Vagina (tissue), 2 donors: ENCODE data around the gene AP1B1. TPM values are rescaled to one million over a fixed set of nuclear protein-coding genes. Genes with fewer than 3 reads are reported as not detected.

Experiments used
- DNase-seq, 2 donors: peaks; one replicate each; pipeline ENCODE4 v3.0.0-alpha.2; 2017; ENCODE audit errors: extremely low spot score in 2 of 2
- H3K27ac ChIP-seq: fragments of 200-600 bp; sonication (generic); one replicate; pipeline ENCODE4 v1.5.1; 2019
- H3K27me3 ChIP-seq: fragments of 200-600 bp; sonication (generic); one replicate; pipeline ENCODE4 v1.5.1; 2019
- H3K36me3 ChIP-seq, 2 donors: fragments of 200-600 bp; sonication (generic); one replicate each; pipeline ENCODE4 v1.5.1; 2017 to 2019
- H3K4me1 ChIP-seq: fragments of 200-600 bp; sonication (generic); one replicate; pipeline ENCODE4 v1.5.1; 2019
- H3K4me3 ChIP-seq, 2 donors: fragments of 200-600 bp; sonication (generic); 1 replicate in 1 of 2; 2 replicates in 1 of 2; pipeline ENCODE4 v1.5.1; 2016 to 2019
- H3K9me3 ChIP-seq: fragments of 200-600 bp; sonication (generic); one replicate; pipeline ENCODE4 v1.5.1; 2019
- POLR2A ChIP-seq, 2 donors: fragments of 450-650 bp; IDR thresholded peaks; one replicate each; pipeline ENCODE4 v1.6.1; 2017; ENCODE audit warnings: antibody characterized with exemption in 2 of 2, mild to moderate bottlenecking in 2 of 2, moderate library complexity in 2 of 2
- POLR2AphosphoS5 ChIP-seq, 2 donors: sonication (generic); formaldehyde crosslinking; IDR thresholded peaks; one replicate each; pipeline ENCODE4 v1.9.0; 2017; ENCODE audit warnings: antibody characterized with exemption in 2 of 2, mild to moderate bottlenecking in 2 of 2, low read depth in 1 of 2; ENCODE audit not compliant: insufficient read depth in 1 of 2
- intact Hi-C: fragments of 100-400 bp; cut with DNase I; formaldehyde crosslinking; loops from one replicate; pipeline ENCODE4 v1.15.1; 2023
- total RNA-seq: library from RNA; depleted of rRNA; stranded (reverse); fragments of >200 nt; gene quantifications from one replicate; pipeline ENCODE4 v1.2.3, GENCODE V29; 2016
- TF ChIP-seq, protein P1 (sequence below), 3 experiments: fragments of 450-650 bp in 2 of 3; fragments of 200-600 bp in 1 of 3; sonication (generic) in 1 of 3; IDR thresholded peaks; one replicate each; pipeline ENCODE4 v1.5.1; 2017 to 2019; ENCODE audit warnings: antibody characterized with exemption in 3 of 3, mild to moderate bottlenecking in 2 of 3, moderate library complexity in 2 of 3

AP1B1 gene
- total RNA-seq, 1 donor from 2014 or later: 60.9 TPM

GRCh38 chr22:29302402-29302680, 86.0 kb downstream of the AP1B1 start:
- no peak for DNase-seq
- Histone ChIP-seq H3K36me3 (peaks cover 2 to 26% of the 10 kb centered on the region in 2 donors), H3K4me3 (no peak overlapping the region), H3K27ac (no peak overlapping the region), H3K4me1 (no peaks in the 10 kb centered on the region), H3K27me3 (no peaks in the 10 kb centered on the region), H3K9me3 (no peaks in the 10 kb centered on the region)
- intact Hi-C loops: no loop called here
- TF ChIP-seq, protein P1, sequence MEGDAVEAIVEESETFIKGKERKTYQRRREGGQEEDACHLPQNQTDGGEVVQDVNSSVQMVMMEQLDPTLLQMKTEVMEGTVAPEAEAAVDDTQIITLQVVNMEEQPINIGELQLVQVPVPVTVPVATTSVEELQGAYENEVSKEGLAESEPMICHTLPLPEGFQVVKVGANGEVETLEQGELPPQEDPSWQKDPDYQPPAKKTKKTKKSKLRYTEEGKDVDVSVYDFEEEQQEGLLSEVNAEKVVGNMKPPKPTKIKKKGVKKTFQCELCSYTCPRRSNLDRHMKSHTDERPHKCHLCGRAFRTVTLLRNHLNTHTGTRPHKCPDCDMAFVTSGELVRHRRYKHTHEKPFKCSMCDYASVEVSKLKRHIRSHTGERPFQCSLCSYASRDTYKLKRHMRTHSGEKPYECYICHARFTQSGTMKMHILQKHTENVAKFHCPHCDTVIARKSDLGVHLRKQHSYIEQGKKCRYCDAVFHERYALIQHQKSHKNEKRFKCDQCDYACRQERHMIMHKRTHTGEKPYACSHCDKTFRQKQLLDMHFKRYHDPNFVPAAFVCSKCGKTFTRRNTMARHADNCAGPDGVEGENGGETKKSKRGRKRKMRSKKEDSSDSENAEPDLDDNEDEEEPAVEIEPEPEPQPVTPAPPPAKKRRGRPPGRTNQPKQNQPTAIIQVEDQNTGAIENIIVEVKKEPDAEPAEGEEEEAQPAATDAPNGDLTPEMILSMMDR (IDR thresholded peaks at IDR 0.05): no peak
- no peak for TF ChIP-seq POLR2A (IDR thresholded peaks at IDR 0.05)
- TF ChIP-seq POLR2AphosphoS5 (IDR thresholded peaks at IDR 0.05; ENCODE audit: insufficient read depth in 1 of 2, low read depth in 1 of 2): no peak

DNA sequence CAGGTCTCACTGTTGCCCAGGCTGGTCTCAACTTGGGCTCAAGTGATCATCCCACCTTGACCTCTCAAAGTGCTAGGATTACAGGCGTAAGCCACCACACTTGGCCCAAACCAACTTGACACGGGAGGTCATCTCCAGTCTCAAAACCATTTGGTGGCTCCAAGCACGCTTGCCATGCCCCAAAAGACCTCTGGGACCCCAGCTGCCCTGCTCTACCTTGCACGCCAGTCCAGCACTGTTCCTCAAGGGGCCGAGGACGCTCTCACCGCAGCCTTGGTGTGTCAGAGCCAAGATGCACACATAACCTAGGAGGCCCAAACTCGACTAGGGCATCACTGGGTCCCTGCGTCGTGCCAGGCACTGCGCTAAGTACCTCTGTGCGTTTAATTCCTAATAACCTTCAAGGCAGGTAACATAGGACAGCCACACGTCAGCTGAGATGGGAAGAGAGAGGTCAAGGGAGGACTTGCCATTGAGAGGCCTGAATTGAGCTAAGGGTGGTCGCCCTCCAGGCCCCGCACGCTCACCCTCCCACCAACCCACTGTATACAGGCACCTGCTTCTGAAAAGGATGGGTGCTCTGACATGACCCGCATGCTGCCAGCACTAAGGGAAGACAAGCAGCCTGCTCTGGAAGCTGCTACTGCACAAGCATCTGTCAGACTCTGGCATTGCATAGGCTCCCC, 86.5 kb downstream of the AP1B1 start:
- no peaks in the 10 kb centered on the region for H3K4me1 ChIP-seq

DNA sequence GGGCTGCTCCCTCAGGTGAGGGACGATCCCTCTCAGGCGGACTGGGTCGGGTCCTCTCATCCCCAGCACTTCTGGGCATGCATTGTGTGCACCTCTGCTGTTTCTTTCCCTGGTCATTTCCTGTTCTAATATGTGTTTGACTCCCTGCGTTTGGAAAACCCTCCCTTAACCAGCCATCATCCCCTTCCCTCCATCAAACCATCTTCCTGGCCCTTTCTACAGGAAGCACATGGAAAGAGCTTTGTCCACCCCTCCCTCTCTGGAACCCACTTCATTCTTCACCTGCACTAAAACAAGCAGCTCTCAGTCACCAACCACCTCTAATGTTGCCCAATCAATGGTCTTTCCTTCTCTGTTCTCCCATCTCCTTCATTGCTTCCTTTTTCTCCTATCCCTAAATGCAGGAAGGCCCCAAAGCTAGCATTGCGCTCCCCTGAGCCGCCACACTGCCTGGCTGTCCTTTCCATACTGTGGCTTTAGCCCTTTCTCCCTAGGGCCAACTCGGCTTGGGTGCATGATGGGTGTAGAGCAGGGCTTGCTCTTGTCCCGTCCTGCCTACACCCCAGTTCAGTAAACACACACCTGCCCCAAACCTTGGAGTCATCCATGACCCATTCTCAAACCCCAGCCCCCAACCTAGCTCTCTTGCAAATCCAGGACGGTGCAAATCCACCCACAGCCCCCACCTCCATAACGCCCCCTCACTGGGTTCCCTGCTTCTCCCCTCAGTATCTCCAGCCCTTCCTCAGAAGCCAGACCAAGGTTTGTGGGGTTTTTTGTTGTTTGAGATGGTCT, 87.4 kb downstream of the AP1B1 start:
- TF ChIP-seq POLR2A (IDR thresholded peaks at IDR 0.05) (no peak), POLR2AphosphoS5 (IDR thresholded peaks at IDR 0.05; ENCODE audit: insufficient read depth in 1 of 2, low read depth in 1 of 2) (no peak)
- TF ChIP-seq, protein P1 (IDR thresholded peaks at IDR 0.05): no peak
- intact Hi-C loops: loop anchor here (2.0 kb wide), 1 partner anchor 58 kb away; no protein-coding TSS in a partner anchor
- no peaks in the 10 kb centered on the region for H3K4me1 ChIP-seq
- no peak overlapping the region for H3K4me3 ChIP-seq
- no peaks in the 10 kb centered on the region for H3K27me3 ChIP-seq
- no peak overlapping the region for H3K27ac ChIP-seq
- no peak for DNase-seq
- peaks cover 2 to 39% of the 10 kb centered on the region in 2 donors for H3K36me3 ChIP-seq
- no peaks in the 10 kb centered on the region for H3K9me3 ChIP-seq

More for the DNA sequence above, 86.5 kb downstream of the AP1B1 start:
- Histone ChIP-seq H3K36me3 (peaks cover 2 to 31% of the 10 kb centered on the region in 2 donors), H3K27ac (no peak overlapping the region), H3K4me3 (no peak overlapping the region), H3K9me3 (no peaks in the 10 kb centered on the region), H3K27me3 (no peaks in the 10 kb centered on the region)
- TF ChIP-seq, protein P1 (IDR thresholded peaks at IDR 0.05): no peak
- TF ChIP-seq POLR2A (IDR thresholded peaks at IDR 0.05) (no peak), POLR2AphosphoS5 (IDR thresholded peaks at IDR 0.05; ENCODE audit: insufficient read depth in 1 of 2, low read depth in 1 of 2) (no peak)
- intact Hi-C loops: loop anchor here (2.0 kb wide), 1 partner anchor 57 kb away; no protein-coding TSS in a partner anchor
- no peak for DNase-seq

DNA sequence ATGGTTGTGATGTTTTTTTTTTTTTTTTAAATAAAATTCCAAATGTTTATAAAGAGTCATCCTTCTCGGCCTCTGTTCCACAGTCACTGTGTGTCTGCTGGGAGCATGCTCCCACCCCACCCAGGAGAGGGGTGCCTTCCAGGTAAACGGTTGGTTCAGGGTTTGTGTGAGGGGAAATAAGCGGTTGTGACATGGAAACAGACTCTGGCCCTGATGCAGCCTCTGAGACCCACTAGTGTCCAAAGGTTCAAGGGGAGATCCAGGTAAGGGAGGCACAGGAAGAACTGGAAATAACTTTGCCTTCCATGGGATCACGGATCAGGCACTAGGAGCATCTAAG, 87.9 kb downstream of the AP1B1 start:
- Histone ChIP-seq H3K9me3 (no peaks in the 10 kb centered on the region), H3K27me3 (no peaks in the 10 kb centered on the region), H3K36me3 (peaks cover 2 to 45% of the 10 kb centered on the region in 2 donors), H3K27ac (no peak overlapping the region), H3K4me3 (no peak overlapping the region), H3K4me1 (no peaks in the 10 kb centered on the region)
- no peak for DNase-seq
- intact Hi-C loops: loop anchor here (2.0 kb wide), 1 partner anchor 58 kb away; no protein-coding TSS in a partner anchor
- TF ChIP-seq, protein P1 (IDR thresholded peaks at IDR 0.05): no peak
- no peak for TF ChIP-seq POLR2A (IDR thresholded peaks at IDR 0.05)
